GM13977 (cell line): ENCODE data around the gene HOXB6.
A peak's percentile ranks its signal among the peaks of the same experiment; 100 is the strongest.

Experiments
- DNase-seq: peaks from one replicate; pipeline ENCODE4 v3.0.0; 2012; ENCODE audit warnings: low spot score
- in situ Hi-C: fragments of 300-500 bp; cut with MboI; formaldehyde crosslinking; loops from one replicate; pipeline ENCODE4 v1.12.0; 2022; ENCODE audit warnings: low sequenced_read_pairs, low pct_unique_long_range_greater_than_20kb, mixed read lengths, inconsistent platforms; ENCODE audit not compliant: unreplicated experiment
- TF ChIP-seq, protein P1 (sequence below): IDR thresholded peaks from 2 replicates; pipeline ENCODE4 v1.5.1; 2012; ENCODE audit warnings: mild to moderate bottlenecking, control low read depth; ENCODE audit not compliant: insufficient read depth; ENCODE audit errors: extremely low read depth, missing control alignments

HOXB6 gene

DNA sequence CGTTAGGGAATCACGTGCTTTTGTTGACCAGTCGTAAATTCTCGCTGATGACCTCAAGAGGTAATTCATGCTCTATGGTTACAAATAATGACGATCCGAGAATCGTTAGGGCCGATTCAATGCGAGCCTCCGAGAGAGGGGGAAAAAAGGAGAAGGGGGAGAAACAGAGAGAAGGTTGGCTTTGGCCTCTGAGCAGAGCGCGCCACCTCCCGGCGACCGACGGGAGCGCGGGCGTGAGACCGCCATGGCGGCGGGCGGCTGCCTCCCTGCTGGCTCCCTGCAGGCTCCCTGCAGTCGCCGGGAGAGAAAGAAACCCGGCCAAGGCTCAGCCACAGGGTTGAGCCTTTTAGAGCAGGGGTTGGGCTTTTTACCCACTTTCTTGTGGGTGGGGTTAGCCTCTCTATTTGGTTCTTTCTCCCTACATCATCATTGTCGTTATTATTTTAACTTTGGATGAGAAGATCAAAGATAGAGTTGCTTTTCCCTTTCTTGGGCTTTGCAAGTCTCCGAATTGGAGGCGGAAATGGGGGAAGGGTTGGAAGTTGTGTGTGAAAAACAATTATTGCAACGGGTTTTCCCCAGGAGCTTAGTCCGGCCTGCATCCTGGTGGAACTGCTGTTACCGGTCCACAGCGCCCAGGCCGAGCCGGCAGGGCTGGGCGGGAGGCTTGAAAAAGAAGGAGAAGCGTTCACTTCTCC, 10.8 kb downstream of the HOXB6 start:
- TF ChIP-seq, protein P1, sequence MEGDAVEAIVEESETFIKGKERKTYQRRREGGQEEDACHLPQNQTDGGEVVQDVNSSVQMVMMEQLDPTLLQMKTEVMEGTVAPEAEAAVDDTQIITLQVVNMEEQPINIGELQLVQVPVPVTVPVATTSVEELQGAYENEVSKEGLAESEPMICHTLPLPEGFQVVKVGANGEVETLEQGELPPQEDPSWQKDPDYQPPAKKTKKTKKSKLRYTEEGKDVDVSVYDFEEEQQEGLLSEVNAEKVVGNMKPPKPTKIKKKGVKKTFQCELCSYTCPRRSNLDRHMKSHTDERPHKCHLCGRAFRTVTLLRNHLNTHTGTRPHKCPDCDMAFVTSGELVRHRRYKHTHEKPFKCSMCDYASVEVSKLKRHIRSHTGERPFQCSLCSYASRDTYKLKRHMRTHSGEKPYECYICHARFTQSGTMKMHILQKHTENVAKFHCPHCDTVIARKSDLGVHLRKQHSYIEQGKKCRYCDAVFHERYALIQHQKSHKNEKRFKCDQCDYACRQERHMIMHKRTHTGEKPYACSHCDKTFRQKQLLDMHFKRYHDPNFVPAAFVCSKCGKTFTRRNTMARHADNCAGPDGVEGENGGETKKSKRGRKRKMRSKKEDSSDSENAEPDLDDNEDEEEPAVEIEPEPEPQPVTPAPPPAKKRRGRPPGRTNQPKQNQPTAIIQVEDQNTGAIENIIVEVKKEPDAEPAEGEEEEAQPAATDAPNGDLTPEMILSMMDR = peak; percentile 98
- in situ Hi-C loops = no loop called here
- peak; percentile 94 for DNase-seq

DNA sequence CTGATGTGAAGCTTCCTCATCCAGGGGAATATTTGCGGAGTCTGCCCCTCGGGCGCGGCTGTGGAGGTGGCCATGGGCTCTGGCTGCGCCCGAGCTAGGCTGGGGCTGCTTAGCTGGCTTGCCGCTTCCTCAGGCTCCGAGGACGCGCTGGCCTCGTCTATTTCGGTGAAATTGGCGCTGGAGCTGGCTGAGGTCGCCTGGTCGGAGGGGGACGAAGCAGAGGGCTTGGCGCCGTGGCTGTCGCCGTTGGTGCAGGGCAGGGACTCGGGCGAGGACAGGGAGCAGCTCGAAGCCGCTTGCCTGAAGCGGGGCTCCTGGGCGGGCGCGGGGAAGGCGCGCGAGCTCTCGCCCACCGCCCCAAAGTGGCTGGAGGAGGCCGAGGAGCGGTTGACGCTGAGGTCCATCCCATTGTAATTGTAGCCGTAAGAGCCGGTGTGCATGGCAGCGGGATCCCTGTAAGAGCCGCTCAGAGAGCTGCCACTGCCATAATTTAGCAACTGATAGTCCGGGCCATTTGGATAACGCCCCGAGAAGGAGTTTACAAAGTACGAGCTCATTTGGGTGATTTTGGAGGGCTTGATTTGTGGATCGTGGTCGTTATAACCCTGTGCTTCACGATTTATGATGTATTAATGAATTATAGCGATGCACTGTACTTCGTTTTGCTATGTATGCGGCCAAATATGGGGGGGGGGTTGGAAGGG, 11.5 kb downstream of the HOXB6 start, which contains the start of gene HOXB5:
Gene HOXB5 (minus strand): TSS at position 654 of the 704 bp plus-strand sequence. CDS start 97 bp downstream, at position 557.
- no peak for DNase-seq
- TF ChIP-seq, protein P1 = no peak
- in situ Hi-C loops = no loop called here

DNA sequence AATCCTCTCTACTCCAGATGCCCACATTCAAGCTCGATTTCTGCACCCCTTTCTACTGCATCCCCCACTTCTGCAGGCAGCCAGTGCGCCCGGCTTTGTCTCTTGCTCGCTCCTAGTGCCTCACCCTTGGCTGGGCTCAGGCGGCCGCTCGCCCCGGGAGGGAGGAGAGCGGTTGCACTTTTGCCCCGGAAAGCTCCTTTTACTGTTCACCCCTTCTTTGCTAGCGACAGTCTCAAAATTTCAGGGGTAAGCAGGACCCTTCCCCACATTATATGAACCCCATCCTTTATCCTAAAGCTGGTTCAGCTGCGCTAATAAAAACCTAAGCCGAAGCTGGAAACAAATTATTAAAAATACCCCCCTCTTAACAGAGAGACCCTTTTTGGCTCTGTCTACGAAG, 12.2 kb downstream of the HOXB6 start:
- TF ChIP-seq, protein P1 = no peak
- in situ Hi-C loops = no loop called here
- DNase-seq = no peak

DNA sequence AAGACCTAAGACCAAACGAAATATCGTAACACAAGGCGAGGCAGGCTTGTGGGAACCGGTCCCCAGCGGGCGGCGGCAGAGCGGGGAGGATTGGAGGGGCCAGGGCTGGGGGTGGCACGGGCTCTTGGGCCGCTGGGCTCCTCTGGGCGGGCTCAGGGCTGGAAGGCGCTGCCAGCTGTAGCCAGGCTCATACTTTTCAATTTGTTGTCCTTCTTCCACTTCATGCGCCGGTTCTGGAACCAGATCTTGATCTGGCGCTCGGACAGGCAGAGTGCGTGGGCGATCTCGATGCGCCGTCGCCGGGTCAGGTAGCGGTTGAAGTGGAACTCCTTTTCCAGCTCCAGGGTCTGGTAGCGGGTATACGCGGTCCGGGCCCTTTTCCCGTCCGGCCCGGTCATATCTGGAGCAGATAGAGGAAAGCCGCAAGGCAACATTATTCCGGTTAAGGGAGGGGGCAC, 12.7 kb downstream of the HOXB6 start:
- in situ Hi-C loops = no loop called here
- TF ChIP-seq, protein P1 = no peak
- no peak for DNase-seq

DNA sequence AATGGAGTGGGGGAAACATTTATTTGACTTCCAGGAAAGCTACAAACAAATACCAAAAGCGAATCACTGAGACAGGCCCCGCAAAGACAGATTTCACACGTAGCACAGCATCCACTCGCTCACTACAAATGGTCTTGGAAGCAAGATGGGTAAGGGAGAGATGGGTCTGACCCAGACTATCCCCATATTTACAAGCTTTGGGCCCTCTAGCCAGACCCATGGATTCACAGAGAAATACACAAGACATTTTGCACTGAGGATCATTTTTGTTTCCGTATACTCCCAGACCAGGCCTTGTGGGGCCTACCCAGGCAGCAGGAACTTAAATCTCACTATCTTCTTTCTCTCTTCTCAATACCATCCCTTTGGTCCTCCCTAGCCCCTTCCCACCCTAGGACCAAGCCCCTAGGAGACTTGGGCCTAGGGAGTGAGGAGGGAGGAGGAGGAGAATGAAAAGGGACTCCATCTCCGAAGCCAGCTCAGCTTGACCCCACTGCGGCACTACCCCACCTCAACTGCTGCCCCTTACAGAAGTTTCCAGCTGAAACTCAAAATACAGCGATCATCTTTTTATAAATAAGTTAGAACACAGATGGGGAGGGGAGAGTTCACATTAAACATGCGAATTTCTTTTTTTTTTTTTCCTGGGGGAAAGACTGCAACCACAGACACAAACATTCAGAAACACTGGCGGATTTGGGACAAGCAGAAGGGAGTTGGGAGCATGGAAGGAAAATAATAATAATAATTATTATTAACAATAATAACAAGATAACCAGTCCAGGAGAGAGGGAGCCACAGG, 13.3 kb downstream of the HOXB6 start:
- no peak for DNase-seq
- in situ Hi-C loops = no loop called here
- TF ChIP-seq, protein P1 = no peak

DNA sequence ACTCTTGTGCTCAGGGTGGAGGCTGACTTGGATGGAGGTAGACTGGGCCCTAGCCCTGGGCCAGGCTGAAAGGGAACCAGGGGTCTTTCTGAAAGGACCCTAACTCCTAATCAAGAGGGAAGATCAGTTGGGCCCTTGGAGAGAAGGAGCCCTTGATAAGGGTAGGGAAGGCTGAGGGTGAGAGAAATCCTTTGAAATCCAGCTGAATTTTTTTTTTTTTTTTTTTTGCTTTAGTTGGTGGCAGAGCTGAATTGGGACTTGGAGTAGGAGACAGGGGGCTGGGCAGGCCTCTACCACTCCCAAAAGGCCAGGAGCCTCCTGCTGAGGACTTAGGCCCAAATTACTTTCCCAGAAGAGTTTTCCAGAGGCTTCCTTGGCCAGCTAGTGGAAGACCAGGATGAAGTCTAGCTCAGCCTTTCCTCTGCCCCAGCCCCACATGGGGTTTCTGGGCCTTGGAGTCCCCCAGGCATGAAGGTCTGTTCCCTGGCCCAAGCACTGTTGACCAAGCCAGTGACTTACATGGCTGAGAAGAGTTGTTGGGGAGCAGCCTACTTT, 14.1 kb downstream of the HOXB6 start:
- in situ Hi-C loops = no loop called here
- TF ChIP-seq, protein P1 = no peak
- no peak for DNase-seq
